ENCODE measurements around the gene PLEKHF1.

Gene PLEKHF1

DNA sequence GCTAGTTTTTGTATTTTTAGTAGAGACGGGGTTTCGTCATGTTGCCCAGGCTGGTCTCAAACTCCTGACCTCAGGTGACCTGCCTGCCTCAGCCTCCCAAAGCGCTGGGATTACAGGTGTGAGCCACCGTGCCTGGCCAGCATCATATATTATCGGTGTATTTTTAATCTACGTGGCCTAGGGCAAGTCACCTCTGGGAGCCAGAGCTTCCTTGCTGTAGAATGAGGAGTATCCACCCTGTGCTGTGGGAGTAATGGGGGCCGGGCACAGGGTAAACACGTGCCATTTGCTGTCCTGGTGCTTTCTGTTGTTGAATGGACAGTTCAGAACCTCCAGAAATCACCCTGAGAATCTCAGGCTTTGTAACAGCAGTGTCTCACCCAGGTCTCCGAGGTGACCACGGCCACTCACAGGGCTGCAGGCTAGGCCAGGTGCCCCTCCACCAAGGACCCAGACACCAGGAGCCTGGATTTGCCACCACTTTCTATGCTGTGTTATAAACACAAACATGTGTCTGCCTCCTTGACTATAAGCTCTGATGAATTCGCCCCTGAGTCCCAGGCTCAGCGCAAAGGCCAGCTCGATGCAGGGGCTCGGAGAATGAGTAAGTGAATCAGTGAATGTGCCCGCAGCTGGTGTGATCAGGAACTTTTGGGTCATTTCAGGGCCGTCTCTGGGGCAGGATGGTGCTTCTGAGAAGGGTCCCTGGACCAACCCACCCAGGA is 36.4 kb upstream of the PLEKHF1 start:
- TF ChIP-seq, protein P1, sequence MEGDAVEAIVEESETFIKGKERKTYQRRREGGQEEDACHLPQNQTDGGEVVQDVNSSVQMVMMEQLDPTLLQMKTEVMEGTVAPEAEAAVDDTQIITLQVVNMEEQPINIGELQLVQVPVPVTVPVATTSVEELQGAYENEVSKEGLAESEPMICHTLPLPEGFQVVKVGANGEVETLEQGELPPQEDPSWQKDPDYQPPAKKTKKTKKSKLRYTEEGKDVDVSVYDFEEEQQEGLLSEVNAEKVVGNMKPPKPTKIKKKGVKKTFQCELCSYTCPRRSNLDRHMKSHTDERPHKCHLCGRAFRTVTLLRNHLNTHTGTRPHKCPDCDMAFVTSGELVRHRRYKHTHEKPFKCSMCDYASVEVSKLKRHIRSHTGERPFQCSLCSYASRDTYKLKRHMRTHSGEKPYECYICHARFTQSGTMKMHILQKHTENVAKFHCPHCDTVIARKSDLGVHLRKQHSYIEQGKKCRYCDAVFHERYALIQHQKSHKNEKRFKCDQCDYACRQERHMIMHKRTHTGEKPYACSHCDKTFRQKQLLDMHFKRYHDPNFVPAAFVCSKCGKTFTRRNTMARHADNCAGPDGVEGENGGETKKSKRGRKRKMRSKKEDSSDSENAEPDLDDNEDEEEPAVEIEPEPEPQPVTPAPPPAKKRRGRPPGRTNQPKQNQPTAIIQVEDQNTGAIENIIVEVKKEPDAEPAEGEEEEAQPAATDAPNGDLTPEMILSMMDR (IDR thresholded peaks at IDR 0.05; ENCODE audit: borderline replicate concordance, insufficient read depth, low read depth, low read length): no peak

DNA sequence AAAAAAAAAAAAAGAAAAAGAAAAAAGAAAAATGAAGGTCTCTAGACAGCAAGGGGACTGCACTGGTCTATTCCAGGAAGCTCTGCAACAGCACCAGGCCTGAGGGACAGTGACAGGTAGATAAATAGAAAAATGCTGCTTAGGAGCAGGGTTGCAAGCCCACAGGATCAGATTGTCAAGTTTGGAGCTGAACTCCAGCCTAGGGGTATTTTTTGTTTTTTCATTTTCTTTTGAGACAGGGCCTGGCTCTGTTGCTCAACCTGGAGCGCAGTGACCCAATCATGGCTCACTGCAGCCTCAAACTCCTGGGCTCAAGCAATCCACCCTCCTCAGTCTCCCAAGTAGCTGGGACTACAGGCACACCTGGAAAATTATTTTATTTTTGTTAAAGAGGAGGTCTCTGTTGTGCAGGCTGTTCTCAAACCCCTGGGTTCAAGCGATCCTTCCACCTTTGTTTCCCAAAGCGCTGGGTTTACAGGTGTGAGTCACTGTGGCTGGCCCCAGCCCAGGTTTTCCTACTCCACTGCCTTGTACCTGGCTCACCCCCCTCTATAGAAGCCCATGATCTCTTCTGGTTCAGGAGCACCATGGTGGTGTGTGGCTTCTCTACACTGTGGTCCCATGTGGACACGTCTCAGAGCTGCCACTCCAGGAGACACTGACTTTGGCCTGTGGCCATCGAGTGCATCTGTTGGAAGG is 35.3 kb upstream of the PLEKHF1 start:
- TF ChIP-seq, protein P1 (IDR thresholded peaks at IDR 0.05; ENCODE audit: borderline replicate concordance, insufficient read depth, low read depth, low read length): no peak
- H3K4me3 ChIP-seq (ENCODE audit: low read depth, low read length): no peak overlapping the region

More for the DNA sequence above, 36.4 kb upstream of the PLEKHF1 start:
- no peak overlapping the region for H3K4me3 ChIP-seq (ENCODE audit: low read depth, low read length)

DNA sequence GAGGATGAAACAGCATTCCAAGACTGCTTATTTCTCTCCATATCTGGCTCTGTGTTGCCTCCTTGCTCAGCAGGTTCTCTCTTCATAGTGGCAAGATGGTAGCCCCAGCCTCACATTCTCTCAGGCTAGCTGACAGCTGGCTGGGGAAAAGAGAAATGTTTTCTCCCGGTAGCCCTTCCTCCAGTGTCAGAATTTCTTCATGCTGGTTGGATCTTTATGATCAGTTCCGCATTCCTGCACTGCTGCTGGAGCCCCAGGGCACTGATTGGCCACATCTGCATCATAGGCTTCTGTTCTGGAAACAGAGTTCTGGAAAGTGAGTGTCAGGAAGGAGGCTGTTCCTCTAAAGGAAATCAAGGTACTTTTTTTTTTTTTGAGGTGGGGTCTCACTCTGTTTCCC is 34.6 kb upstream of the PLEKHF1 start:
- TF ChIP-seq, protein P1 (IDR thresholded peaks at IDR 0.05; ENCODE audit: borderline replicate concordance, insufficient read depth, low read depth, low read length): no peak
- H3K4me3 ChIP-seq (ENCODE audit: low read depth, low read length): no peak overlapping the region

DNA sequence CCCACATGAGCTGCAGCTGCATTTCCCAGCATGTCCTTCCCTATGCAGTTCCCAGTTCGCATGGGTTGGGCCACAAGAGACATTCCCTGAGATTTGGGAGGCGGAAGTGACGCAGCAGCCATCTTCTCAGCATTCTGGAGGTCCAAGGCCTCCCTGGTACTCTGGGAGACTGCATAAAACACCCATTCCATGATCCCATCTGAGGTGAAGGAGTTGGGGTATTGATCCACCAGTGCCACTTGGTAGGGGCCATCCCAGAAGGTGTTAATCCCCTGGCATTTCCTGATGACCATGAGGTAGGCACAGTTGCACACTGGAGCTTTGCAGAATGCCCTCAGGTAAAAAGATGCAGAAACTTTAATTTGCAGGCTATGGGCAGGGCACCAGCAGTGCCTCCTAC is 33.8 kb upstream of the PLEKHF1 start:
- TF ChIP-seq, protein P1 (IDR thresholded peaks at IDR 0.05; ENCODE audit: borderline replicate concordance, insufficient read depth, low read depth, low read length): no peak

DNA sequence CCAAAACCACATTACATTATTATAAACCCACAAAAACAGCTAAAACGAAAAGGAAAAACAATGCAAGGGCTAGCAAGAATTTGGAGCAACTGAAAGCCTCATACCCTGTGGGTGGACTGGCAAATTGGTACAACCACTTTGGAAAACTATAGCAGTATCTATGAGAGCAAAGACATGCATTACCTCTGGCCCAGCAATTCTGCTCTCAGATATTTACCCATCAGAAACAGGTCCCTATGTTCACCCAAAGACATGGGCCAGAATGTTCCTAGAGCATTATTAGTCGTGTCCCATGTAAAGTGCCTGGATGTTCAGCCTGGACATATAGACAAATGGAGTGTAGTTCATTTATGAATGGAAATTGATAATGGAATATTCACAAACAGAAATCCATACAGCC is 31.3 kb upstream of the PLEKHF1 start:
- TF ChIP-seq, protein P1 (IDR thresholded peaks at IDR 0.05; ENCODE audit: borderline replicate concordance, insufficient read depth, low read depth, low read length): no peak
- H3K4me3 ChIP-seq (ENCODE audit: low read depth, low read length): no peak overlapping the region

More for the DNA sequence above, 33.8 kb upstream of the PLEKHF1 start:
- H3K4me3 ChIP-seq (ENCODE audit: low read depth, low read length): no peak overlapping the region

DNA sequence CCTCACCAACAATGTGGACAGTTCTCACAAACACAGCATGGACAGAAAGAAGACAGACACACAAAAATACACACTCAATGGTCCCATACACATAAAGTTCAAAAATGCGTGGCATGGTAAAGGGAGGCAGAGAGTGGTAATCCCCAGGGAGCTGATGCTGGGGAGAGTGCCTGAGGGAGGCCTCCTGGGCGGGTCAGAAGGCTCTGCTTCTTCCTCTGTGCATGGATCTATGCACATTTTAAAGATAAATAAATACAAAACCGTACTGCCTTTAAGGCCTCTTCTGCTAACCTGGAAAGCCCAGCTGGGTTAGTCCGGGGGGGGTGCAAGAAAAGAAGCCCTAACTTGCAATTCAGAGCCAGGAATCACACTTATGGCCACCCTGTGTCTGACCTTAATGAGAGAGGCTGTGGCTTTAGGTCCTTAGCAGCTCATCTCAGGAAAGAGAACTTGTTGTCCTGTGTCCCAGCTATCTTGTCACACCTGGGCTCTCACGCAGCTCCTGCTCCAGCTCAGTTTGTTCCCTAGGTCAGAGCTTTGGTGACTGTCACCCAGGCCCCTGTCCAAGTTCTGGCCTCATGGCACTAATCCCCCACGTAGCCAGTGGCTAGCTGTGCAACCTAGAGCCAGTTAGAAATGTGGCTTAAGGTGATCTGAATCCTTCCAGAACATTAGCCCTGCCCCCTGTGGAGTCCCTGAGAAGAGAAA is 30.7 kb upstream of the PLEKHF1 start:
- TF ChIP-seq, protein P1 (IDR thresholded peaks at IDR 0.05; ENCODE audit: borderline replicate concordance, insufficient read depth, low read depth, low read length): no peak
- H3K4me3 ChIP-seq (ENCODE audit: low read depth, low read length): no peak overlapping the region
